Measurements from ENCODE around the gene ATP11A. TPM values are rescaled to one million over a fixed set of nuclear protein-coding genes. Genes with fewer than 3 reads are reported as not detected.

ATP11A gene
- total and polyA plus RNA-seq, 9 donors, result 6.6 to 72.7 (median 34.9) TPM

DNA sequence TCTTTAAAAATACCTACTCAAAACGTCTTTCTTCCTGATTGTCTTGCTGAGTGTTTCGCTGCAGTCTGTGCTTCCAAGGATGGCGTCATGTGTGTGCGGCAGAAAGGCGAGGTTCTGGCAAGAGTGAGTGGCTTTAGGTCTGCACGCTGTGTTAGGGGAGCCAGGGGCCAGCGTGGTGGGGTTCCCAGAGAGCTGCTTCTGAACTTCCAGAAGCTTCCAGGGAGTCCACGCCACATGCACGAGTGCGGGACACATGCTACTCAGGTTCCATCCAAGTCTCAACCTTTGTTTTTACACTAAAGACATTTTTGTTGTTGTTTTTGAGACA is 67.9 kb downstream of the ATP11A start:
- no peak for TF ChIP-seq EP300 (IDR thresholded peaks at IDR 0.05)
- no peak for TF ChIP-seq POLR2A (IDR thresholded peaks at IDR 0.05)
- TF ChIP-seq CTCF (IDR thresholded peaks at IDR 0.05), result no peak
- H3K9me3 ChIP-seq, result no peaks in the 10 kb centered on the region
- no peak overlapping the region for H3K4me3 ChIP-seq
- WGBS, 3 donors, result 94 to 95% (median 94%) methylated on average over 10 of the region's 10 CpGs
- no peaks in the 10 kb centered on the region for H3K36me3 ChIP-seq
- intact Hi-C loops (cut with DNase I), result no loop called here
- no peak for DNase-seq
- no peak overlapping the region for H3K27ac ChIP-seq
- peaks cover 2% of the 10 kb centered on the region for H3K4me1 ChIP-seq (ENCODE audit: insufficient read depth)
- no peaks in the 10 kb centered on the region for H3K27me3 ChIP-seq

GRCh38 chr13:112759053-112759452 is 69.2 kb downstream of the ATP11A start:
- no peaks in the 10 kb centered on the region for H3K36me3 ChIP-seq
- 92 to 97% (median 95%) methylated on average over 9 of the region's 9 CpGs for WGBS, 3 donors

DNA sequence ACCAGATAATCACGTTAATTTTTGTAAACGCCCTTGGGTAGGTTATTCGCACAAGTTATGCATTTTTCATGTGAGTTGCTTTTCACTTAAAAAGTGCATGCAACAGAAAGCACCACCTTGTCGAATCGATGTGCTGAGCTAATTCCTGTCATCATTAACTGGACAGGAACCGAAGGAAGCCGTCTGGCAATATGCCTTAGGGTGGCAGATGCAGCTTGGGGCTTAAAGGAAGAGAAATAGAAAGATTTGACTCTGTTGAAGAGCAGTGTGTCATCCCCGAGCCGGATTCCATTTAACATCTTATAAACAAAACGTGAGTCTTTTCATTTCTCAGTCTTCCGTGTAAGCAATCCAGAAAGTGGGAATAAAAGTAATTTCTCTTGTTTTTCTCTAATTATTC is 70.0 kb downstream of the ATP11A start:
- H3K4me1 ChIP-seq (ENCODE audit: insufficient read depth), result no peaks in the 10 kb centered on the region
- no peak for DNase-seq
- no peaks in the 10 kb centered on the region for H3K27me3 ChIP-seq
- intact Hi-C loops (cut with DNase I), result no loop called here
- TF ChIP-seq CTCF (IDR thresholded peaks at IDR 0.05), result no peak
- no peak for TF ChIP-seq EP300 (IDR thresholded peaks at IDR 0.05)
- TF ChIP-seq POLR2A (IDR thresholded peaks at IDR 0.05), result no peak
- H3K27ac ChIP-seq, result no peak overlapping the region
- no peaks in the 10 kb centered on the region for H3K9me3 ChIP-seq
- 84 to 89% (median 87%) methylated on average over 11 of the region's 11 CpGs for WGBS, 3 donors
- no peaks in the 10 kb centered on the region for H3K36me3 ChIP-seq
- H3K4me3 ChIP-seq, result no peak overlapping the region

More at GRCh38 chr13:112759053-112759452, 69.2 kb downstream of the ATP11A start:
- Histone ChIP-seq H3K9me3 (no peaks in the 10 kb centered on the region), H3K4me1 (ENCODE audit: insufficient read depth) (no peaks in the 10 kb centered on the region), H3K4me3 (no peak overlapping the region), H3K27ac (no peak overlapping the region), H3K27me3 (no peaks in the 10 kb centered on the region)
- DNase-seq, result no peak
- no peak for TF ChIP-seq CTCF (IDR thresholded peaks at IDR 0.05)
- TF ChIP-seq POLR2A (IDR thresholded peaks at IDR 0.05), result no peak
- TF ChIP-seq EP300 (IDR thresholded peaks at IDR 0.05), result no peak
- intact Hi-C loops (cut with DNase I), result no loop called here

GRCh38 chr13:112760435-112760834 is 70.6 kb downstream of the ATP11A start:
- Histone ChIP-seq H3K4me3 (no peak overlapping the region), H3K4me1 (ENCODE audit: insufficient read depth) (no peaks in the 10 kb centered on the region), H3K27me3 (no peaks in the 10 kb centered on the region), H3K9me3 (no peaks in the 10 kb centered on the region), H3K36me3 (no peaks in the 10 kb centered on the region), H3K27ac (no peak overlapping the region)
- intact Hi-C loops (cut with DNase I), result no loop called here
- TF ChIP-seq CTCF (IDR thresholded peaks at IDR 0.05) (no peak), POLR2A (IDR thresholded peaks at IDR 0.05) (no peak), EP300 (IDR thresholded peaks at IDR 0.05) (no peak)
- 17 to 49% (median 24%) methylated on average over 3 of the region's 3 CpGs for WGBS, 3 donors
- no peak for DNase-seq

- TF ChIP-seq EP300 (IDR thresholded peaks at IDR 0.05) (no peak), POLR2A (IDR thresholded peaks at IDR 0.05) (no peak), CTCF (IDR thresholded peaks at IDR 0.05) (no peak)
- no peak overlapping the region for H3K27ac ChIP-seq
Observed at GRCh38 chr13:112760931-112761330, 71.1 kb downstream of the ATP11A start.

More at GRCh38 chr13:112760931-112761330, 71.1 kb downstream of the ATP11A start:
- Histone ChIP-seq H3K4me3 (peak overlapping the region; percentile 12), H3K4me1 (ENCODE audit: insufficient read depth) (no peaks in the 10 kb centered on the region), H3K36me3 (no peaks in the 10 kb centered on the region), H3K9me3 (no peaks in the 10 kb centered on the region), H3K27me3 (no peaks in the 10 kb centered on the region)
- WGBS, 3 donors, result 11 to 27% (median 15%) methylated on average over 15 of the region's 15 CpGs
- DNase-seq, result no peak
- intact Hi-C loops (cut with DNase I), result no loop called here
